Stimulated activated CD8-positive, alpha-beta memory T cell treated with anti-CD3 and anti-CD28 coated beads, Interleukin-7, amount 100 ng/mL, for 4 hours (primary cell): ENCODE data around the gene CELSR2.
"Not testable (repeated sequence)": the region's sequence is repeated elsewhere in the genome, so short reads cannot be mapped to it uniquely, and the experiment has no call there.

ENCODE experiments used
- DNase-seq, 2 donors: peaks; one replicate each; pipeline ENCODE4 v3.0.0-alpha.2; 2020; ENCODE audit warnings: low read depth in 2 of 2

CELSR2 gene

DNA sequence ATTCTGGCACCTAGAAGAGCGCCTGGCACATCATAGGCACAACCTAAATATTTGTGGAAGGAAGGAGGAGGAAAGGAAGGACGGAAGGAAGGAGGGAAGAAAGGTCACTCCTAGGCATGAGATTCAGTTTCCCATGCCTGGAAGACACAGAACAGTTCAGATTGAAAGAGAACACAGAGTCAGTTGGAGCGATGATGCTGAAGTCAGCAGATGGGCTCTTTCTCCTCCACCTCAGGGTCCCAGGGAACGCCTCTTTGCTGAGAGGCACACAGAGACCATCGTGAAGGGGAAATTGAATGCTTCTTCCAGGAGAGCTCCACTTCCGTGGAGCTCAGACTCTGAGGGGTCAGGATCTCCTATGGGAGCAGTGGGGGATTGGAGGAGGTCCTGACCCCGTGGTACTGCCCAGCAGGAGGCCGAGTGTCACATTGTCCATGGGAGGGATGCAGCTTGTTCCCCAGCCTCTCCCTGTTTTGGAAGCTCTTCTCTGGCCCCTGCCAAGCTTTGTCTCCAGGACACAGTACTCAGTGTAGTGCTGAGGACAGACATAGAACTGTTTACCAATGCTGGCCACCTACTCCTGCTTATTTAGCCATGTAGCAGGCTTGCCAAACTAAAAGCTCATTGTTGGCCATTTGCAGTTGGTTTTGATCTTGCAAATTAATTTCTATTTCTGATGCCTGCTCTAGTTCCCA lies 55.0 kb downstream of the CELSR2 start:
- DNase-seq: no peak

DNA sequence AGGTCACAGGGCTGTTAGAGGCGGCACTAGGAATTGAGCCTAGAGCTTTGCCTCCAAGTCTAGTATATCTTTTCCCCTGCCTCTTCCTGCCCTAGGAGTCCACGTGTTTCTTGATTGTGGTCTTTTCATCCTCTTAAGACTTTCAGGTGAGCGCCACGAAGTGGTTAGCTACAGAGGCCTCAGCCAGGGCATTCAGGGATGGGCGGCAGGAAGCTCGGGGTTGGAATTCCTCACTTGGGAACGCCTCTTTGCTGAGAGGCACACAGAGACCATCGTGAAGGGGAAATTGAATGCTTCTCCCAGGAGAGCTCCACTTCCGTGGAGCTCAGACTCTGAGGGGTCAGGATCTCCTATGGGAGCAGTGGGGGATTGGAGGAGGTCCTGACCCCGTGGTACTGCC lies 56.7 kb downstream of the CELSR2 start:
- DNase-seq: not testable (repeated sequence)

DNA sequence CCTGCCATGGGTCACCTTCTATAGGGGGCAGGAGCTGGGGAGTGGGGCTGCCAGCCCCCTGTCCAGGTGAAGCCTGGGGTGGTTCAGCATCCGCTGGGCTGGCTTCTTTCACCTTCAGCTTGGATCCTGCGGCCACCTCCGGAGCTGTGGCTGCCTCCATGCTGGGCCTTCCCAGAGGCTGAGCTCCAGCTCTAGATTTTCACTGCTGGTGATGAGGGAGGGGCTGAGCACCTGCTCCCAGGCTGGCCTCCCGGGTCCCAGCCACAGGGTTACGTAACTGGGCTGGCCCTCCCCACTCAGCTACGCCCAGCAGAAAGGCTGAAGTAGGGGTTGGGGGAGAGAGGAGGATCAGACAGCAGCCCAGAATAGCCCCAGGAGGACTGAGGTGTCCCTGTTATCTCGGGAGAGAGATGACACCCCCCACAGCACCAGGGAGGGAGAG lies 57.5 kb downstream of the CELSR2 start, which contains the start of gene MYBPHL:
Gene MYBPHL, minus strand, starts transcription at position 180 of the 442 bp plus-strand sequence. Its CDS starts 20 bp downstream, at position 160.
- DNase-seq: no peak

DNA sequence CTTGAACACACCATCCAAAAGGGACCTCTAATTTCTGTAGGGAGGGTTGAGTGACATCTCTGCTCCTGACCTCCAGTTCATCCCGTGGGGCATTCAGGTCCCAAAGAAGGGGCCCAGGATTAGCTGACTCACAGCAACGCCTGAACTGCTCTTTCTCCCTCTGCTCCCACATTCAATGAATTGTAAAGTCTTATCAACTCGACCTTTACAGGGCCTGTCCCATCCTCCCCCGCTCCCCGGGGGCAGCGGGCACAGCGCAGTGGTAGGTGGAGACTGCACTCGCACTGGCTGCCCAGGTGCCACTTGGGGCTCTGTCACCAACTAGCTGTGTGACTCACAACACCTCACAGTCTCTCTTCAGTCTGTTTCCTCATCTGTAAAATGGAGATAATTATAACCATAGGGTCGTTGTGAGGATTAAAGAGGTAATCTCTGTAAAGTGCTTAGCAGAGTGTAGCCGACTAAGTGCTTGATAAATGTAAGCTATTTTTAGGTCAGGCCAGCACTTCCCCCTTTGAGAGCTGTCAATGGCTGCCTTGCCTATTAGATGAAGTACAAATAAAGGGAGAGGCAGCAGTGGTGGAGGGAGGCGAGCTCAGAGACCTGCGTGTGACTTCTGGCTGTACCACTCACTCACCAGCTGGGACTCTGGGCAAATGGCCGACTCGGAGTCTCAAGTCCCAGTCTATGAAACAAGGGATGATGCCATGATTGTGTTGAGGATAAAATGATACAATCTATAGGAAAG lies 58.1 kb downstream of the CELSR2 start:
- no peak for DNase-seq

DNA sequence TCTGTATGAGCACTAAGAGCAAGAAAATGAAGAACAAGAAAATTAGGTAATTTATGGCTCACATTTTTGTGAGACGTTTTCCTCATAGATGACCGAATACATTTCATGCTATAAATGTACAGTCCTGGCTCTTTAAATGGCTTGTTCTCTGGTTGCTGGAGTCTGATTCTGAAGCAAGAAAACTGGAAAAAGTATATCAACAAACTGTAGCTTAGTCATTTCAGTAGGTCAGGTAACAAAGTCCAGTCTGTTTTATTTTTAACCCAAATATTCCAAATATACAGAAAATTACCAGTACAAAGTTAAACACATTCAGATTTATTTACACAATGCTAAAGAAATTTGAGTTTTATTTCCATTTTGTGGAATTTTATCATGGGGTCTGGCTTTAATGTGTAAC lies 60.0 kb downstream of the CELSR2 start:
- no peak for DNase-seq

DNA sequence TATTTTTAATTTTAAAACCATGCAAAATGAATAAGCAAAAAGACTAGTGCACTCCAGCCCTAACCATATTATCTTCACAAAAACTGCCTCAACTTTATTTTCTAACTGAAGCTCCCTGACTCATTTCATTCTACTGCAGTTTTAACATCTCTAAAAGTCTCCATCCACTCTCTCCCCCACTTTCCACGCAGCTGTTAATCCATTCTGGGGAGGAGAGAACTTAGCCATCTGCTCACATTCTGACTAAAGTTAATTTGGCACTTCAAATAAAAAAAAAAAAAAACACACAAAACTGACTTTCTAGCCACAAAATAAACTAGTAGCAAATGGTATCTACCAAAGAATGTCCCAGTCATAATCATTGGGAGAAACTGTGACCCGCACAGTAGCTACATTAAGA lies 62.9 kb downstream of the CELSR2 start:
- DNase-seq: no peak

DNA sequence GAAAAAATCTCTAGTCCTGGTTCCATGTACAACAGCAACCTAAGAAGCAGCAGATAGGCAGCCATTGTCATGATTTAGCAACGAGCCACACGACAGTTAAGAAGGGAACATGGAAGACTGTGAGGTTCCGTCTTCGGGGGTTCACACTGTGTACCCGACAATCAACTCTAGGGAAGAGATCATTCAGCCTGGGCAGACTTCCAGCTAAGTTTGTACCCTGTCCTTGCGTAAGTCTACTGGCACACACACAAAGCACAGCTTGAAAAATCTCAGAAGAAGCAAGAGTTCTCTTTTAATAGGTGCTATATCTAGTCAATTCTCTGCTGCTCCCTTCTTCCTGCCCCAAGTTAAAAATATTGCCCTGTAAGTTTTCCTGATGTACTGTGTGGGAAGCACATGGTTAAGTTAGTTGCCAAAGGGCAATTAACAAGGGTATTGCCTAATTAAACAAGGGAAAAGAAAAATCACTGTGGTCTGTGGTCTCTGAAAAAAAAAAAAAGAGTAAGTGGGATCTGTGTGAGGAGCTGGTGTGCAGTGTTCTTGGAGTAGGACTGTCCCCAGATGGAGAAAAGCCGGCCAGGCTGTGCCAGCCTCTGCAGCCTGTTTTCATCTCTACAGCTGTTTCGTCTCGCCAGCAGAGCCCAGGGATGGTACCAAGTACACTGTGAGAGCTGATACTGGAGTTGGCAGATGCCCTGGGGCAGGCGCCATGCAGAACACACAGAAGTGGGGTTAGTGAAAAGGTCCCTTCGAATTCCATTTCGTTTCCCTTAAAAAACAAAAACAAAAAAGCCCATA lies 63.8 kb downstream of the CELSR2 start:
- no peak for DNase-seq

DNA sequence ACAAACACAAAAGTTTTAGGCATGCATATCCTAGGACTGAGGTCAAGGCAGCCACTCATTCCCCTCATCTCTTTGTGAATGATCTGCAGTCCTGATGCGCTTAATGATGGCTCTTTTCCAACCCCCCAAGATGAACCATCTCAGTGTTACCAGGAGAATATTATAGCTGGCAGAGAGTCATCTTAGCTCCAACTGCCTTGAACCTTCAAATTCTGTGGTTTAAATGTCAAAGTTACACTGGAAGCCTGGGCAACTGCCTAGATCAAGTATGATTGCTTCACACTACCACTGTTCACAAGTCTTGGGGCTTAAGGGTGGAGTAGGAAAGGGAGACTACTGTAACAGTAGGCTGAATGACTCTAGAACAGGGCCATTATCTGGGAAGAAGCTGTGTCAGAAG lies 65.5 kb downstream of the CELSR2 start:
- DNase-seq: no peak

DNA sequence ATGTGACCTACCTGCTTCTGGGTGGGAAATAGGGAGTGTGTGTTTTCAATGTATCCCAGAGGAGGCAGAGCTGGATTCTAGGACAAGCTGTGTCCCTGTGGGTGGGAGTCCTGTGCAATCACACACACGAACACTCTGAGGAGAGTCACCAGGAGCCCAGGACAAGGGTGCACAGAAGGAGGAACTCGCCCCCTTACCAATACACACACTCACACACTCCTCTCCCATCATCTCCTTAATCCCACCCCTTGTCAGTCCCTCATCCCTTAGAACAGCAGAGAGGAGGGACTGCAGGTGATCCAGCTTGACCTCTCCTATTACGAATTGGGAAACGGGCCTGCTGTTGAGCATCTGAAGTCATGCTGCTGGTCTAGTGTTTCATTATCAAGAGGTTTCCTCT lies 65.9 kb downstream of the CELSR2 start:
- no peak for DNase-seq

DNA sequence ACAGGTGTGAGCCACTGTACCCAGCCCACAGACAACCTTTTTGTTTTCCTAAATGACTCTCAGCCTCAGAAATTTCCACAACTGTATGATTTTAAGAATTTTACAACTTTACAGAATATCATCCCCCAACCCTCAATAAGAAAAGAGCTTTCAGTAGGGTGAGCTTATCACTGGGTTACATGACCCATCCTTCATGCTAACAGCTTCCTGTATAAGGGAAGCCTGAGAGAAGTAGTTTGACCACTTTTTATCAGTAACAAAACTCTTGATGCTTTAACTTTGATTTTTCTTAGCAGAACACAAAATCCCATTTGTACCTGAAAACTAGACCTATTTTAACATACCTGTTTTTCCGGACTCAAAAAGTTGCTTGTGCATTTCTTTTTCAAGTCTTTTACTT lies 67.2 kb downstream of the CELSR2 start:
- DNase-seq: no peak

DNA sequence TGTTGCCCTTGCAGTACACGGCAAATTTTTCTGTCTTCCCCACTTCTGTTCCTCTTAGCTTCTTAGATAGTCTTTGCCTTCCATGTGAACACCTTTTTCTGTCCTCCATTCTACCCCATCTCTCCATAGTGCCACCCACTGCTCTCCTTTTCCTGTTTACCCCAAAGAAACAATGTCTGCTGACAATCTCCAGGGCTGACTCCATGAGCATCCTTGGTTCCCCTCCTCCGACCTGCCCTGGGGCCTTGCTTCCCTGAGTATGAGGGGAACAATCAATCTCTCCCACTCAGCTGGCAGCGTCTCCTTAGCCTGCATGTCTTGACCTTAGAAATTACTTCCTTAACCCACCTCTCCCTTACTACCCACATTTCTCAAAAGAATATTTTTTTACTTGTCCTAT lies 69.8 kb downstream of the CELSR2 start:
- DNase-seq: no peak

DNA sequence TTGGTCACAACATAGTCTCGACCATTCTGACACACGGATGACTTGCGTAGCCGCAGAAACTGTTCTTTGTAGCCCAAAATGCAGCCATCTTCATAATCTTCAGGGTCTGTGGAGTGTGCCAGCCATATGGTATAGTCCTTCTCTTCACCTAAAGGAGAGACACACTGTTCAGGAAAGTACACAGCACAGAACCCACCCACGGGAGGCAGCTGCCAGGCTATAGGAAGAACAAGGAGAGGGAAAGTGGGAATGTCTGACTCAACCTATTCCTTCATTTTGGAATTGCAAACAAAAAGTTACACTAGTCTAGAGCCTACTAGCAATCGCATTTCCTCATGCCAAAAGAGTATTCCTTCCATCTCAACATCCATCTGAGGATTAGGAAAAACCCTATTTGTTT lies 73.6 kb downstream of the CELSR2 start:
- DNase-seq: no peak
